Dedifferentiated amniotic fluid mesenchymal stem cell (primary cell): ENCODE data around the gene PLB1.

Experiments
- DNase-seq: peaks from one replicate; pipeline ENCODE4 v3.0.0-alpha.2; 2016; ENCODE audit errors: extremely low spot score

The PLB1 gene

DNA sequence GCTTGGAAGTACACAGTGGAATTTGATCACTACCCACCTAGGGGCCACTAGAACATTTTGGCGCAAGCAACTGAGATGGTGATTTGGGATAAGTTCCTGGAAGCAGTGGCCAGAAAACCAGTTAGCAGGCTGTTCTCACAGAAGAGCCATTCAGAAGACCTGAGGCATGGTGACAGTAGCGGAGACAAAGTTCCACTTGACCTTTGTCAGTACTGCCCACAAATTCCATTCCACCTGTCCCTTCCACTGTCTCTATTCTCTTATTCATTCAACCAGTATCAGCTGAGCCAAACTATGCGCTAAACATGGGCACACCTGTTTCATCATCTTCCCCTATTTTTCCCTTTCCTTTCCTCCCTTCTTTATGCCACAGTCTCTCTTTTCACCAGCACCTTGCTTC lies 196.6 kb downstream of the PLB1 start:
- no peak for DNase-seq

DNA sequence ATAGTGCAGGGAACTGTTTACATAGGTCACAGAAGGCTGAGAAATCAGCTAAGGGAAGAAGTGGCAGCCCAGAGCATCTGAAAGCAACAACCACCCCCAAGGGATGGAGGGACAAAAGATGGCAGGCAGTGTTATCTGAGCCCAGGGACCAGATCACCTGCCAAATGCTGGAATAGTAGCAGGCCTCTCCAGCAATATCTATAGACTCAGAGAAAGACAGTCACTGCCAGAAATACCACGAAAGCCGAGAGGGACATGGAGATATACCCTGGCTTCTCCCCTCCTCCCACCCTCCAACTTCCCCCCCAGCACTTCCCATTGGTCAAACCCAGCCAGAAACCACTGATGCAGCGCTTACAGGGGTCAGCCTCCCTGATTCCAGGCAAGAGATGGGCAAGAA lies 197.4 kb downstream of the PLB1 start:
- no peak for DNase-seq
